Left ventricle myocardium inferior (tissue), 1 donor: ENCODE data around the gene RFTN1. TPM values are rescaled to one million over a fixed set of nuclear protein-coding genes. Genes with fewer than 3 reads are reported as not detected.

ENCODE experiments used
- DNase-seq: peaks from one replicate; pipeline ENCODE4 v3.0.0-alpha.2; 2020
- H3K27ac ChIP-seq: fragments of 200-600 bp; replicated peaks from 2 replicates; pipeline ENCODE4 v1.8.0; 2021
- H3K27me3 ChIP-seq: fragments of 200-600 bp; 2 replicates; pipeline ENCODE4 v1.8.0; 2021; ENCODE audit warnings: low read depth
- H3K36me3 ChIP-seq: fragments of 200-600 bp; 2 replicates; pipeline ENCODE4 v1.8.0; 2021
- H3K4me1 ChIP-seq: fragments of 200-600 bp; 2 replicates; pipeline ENCODE4 v1.8.0; 2021
- H3K4me3 ChIP-seq: fragments of 200-600 bp; 2 replicates; pipeline ENCODE4 v1.8.0; 2021; ENCODE audit warnings: mild to moderate bottlenecking, moderate library complexity
- H3K9me3 ChIP-seq: fragments of 200-600 bp; replicated peaks from 2 replicates; pipeline ENCODE4 v1.8.0; 2021
- intact Hi-C: fragments of 100-400 bp; cut with micrococcal nuclease; formaldehyde crosslinking; loops from one replicate; pipeline ENCODE4 v1.11.0; 2022
- total RNA-seq: library from RNA; stranded (reverse); fragmentation: NEBNext Ultra II Directional; extraction: Animal tissue kit (Norgen Biotek cat#: 25700); gene quantifications from one replicate; pipeline ENCODE4 v1.2.1, GENCODE V29; 2021
- TF ChIP-seq, protein P1 (sequence below): fragments of 200-600 bp; IDR thresholded peaks from 2 replicates; pipeline ENCODE4 v1.8.0; 2021; ENCODE audit warnings: antibody characterized with exemption, mild to moderate bottlenecking, borderline replicate concordance
- donor health status: DM: no; HTN: yes; CAD: no; lungs with severe emphysema.

RFTN1 gene
- total RNA-seq, 1 donor from 2014 or later = 22.9 TPM

DNA sequence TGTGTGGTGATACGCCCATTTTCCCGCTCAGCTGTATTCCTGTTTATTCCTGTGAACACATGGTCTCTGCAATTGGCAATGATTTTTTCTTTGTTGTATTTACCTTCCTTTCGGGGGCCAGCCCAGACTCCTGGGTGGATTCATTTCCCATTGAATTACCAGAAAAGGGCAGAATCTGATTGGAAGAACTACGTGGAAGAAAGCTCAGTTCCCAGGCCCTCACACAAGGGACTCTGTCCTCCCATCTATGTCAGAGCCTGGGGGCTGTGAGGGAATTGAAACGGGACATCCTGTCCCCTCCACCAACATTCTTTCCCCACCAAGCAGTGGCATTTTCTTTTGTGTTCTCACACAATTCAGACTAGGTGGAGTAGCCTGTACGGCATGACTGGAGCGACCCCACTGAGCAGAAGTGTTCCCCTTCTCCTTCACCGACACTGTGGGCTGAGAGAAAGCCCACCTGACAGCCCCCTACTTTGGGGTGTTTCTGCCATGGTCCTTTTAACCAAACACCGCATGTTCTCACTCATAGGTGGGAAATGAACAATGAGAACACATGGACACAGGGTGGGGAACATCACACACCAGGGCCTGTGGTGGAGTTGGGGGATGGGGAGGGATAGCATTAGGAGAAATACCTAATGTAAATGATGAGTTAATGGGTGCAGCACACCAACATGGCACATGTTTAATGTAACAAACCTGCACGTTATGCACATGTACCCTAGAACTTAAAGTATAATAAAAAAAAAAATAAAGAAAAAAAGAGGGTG lies 32.1 kb upstream of the RFTN1 start:
- H3K4me1 ChIP-seq = peaks cover 50% of the 10 kb centered on the region
- peak overlapping the region; percentile 91 for H3K27ac ChIP-seq
- H3K27me3 ChIP-seq = no peaks in the 10 kb centered on the region
- no peak overlapping the region for H3K4me3 ChIP-seq
- TF ChIP-seq, protein P1, sequence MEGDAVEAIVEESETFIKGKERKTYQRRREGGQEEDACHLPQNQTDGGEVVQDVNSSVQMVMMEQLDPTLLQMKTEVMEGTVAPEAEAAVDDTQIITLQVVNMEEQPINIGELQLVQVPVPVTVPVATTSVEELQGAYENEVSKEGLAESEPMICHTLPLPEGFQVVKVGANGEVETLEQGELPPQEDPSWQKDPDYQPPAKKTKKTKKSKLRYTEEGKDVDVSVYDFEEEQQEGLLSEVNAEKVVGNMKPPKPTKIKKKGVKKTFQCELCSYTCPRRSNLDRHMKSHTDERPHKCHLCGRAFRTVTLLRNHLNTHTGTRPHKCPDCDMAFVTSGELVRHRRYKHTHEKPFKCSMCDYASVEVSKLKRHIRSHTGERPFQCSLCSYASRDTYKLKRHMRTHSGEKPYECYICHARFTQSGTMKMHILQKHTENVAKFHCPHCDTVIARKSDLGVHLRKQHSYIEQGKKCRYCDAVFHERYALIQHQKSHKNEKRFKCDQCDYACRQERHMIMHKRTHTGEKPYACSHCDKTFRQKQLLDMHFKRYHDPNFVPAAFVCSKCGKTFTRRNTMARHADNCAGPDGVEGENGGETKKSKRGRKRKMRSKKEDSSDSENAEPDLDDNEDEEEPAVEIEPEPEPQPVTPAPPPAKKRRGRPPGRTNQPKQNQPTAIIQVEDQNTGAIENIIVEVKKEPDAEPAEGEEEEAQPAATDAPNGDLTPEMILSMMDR = no peak
- H3K36me3 ChIP-seq = no peaks in the 10 kb centered on the region
- DNase-seq = no peak
- intact Hi-C loops = no loop called here
- no peaks in the 10 kb centered on the region for H3K9me3 ChIP-seq

DNA sequence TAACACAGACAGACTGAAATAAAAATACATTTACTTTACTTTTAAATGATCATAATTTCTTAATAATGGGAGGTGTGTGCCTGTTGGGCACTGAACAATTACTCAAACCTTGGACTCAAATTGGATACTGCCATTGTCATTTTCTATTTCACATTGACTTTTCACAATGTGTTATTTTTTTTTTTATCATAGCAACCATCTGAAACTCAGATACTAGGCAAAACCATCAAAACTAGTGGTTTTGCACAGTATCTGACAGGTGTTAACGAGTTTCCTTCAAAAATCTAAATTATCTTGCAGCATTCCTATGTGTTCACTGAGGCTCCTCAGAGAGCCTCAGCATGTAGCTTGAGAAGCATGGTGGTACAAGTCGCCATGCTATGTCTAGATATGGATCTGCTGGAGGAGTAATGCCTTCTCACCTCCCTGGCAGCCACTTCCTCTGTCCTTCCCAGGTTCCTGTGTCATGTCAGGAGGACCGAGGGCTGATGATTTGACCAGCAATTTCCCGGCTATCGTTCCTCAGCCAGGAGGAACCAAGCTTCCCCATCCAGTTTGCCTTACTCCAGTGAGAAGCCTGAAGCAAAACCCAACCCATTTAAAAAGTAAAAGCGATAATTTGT lies 29.9 kb upstream of the RFTN1 start:
- Histone ChIP-seq H3K4me3 (no peak overlapping the region), H3K9me3 (no peaks in the 10 kb centered on the region), H3K36me3 (no peaks in the 10 kb centered on the region), H3K4me1 (peaks cover 43% of the 10 kb centered on the region), H3K27me3 (peaks cover 8% of the 10 kb centered on the region), H3K27ac (peak overlapping the region; percentile 91)
- TF ChIP-seq, protein P1 = no peak
- no peak for DNase-seq
- intact Hi-C loops = no loop called here

DNA sequence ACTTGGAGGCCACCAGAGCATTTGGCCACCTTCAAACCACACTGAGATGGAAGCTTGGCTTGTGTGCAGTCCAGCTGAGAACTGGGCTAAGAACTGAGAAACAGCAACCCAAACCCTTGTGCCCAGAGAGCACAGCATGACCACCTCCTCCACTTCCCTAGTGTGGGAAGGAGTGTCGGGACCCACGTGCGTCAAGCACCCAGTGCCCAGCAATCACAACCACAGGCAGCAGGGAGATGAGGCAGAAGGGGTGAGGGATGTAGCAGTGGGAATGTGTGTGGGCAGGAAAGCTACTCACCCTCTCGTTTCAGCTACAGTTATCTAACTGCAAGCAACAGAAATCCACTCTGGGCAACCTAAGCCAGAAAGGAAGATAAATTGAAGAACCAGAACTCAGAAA lies 25.0 kb upstream of the RFTN1 start:
- Histone ChIP-seq H3K27ac (no peak overlapping the region), H3K4me3 (no peak overlapping the region), H3K4me1 (peaks cover 11% of the 10 kb centered on the region), H3K36me3 (no peaks in the 10 kb centered on the region), H3K27me3 (peaks cover 9% of the 10 kb centered on the region), H3K9me3 (no peaks in the 10 kb centered on the region)
- DNase-seq = no peak
- TF ChIP-seq, protein P1 = no peak
- intact Hi-C loops = no loop called here

DNA sequence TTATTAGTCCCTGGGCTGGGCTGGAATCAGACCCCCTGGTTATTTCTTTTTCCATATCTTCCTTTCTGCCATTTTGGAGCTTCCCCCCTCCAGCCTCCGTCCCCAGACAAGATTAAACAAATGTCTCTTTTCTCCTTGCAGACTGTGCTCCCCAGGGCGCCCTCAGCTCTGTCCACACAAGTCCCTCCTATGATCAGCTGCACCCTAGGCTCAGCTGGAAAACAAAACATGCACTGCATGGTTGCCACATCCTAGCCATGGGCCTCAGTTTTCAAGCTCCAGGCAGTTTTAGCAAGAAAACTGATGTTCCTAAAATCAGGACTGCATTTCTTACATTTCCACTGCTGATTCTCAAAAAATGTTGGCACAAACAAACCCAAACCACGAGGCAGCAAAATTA lies 23.5 kb upstream of the RFTN1 start:
- Histone ChIP-seq H3K4me1 (peaks cover 4% of the 10 kb centered on the region), H3K27ac (no peak overlapping the region), H3K4me3 (no peak overlapping the region), H3K27me3 (peaks cover 9% of the 10 kb centered on the region), H3K36me3 (no peaks in the 10 kb centered on the region), H3K9me3 (no peaks in the 10 kb centered on the region)
- TF ChIP-seq, protein P1 = no peak
- DNase-seq = no peak
- intact Hi-C loops = no loop called here

- intact Hi-C loops = no loop called here
- no peak for DNase-seq
- peaks cover 4% of the 10 kb centered on the region for H3K4me1 ChIP-seq
- no peak overlapping the region for H3K27ac ChIP-seq
- H3K27me3 ChIP-seq = peaks cover 9% of the 10 kb centered on the region
- no peaks in the 10 kb centered on the region for H3K9me3 ChIP-seq
- no peaks in the 10 kb centered on the region for H3K36me3 ChIP-seq
- H3K4me3 ChIP-seq = no peak overlapping the region
- TF ChIP-seq, protein P1 = no peak
These were observed 22.8 kb upstream of the RFTN1 start for GRCh38 chr3:16536344-16536663.
